Right ventricle myocardium superior (tissue), 1 donor: Measurements from ENCODE around the gene WT1. TPM values are rescaled to one million over a fixed set of nuclear protein-coding genes. Genes with fewer than 3 reads are reported as not detected.

Experiments used
- ATAC-seq: fragments of 200-7000 bp; cut with Tn5 transposase; one replicate; pipeline ENCODE4 v1.9.1; 2020; ENCODE audit warnings: mild to moderate bottlenecking; ENCODE audit not compliant: poor library complexity
- DNase-seq: peaks from one replicate; pipeline ENCODE4 v3.0.0-alpha.2; 2020
- intact Hi-C: fragments of 100-400 bp; cut with DNase I; formaldehyde crosslinking; loops from one replicate; pipeline ENCODE4 v1.11.2; 2022
- total RNA-seq: library from RNA; stranded (reverse); fragmentation: NEBNext Ultra II Directional; extraction: Animal tissue kit (Norgen Biotek cat#: 25700); gene quantifications from one replicate; pipeline ENCODE4 v1.2.1, GENCODE V29; 2021
- donor health status: DM: no; HTN: yes; CAD: no; lungs with severe emphysema.

Gene WT1
- total RNA-seq, 1 donor from 2014 or later: 2.3 TPM

GRCh38 chr11:32427616-32427934, 7.8 kb downstream of the WT1 start:
- DNase-seq (peak; percentile 27), ATAC-seq (no peak)
- intact Hi-C loops: no loop called here

- DNase-seq (peak; percentile 68), ATAC-seq (peak; percentile 72)
Observed at GRCh38 chr11:32426819-32427615, 8.3 kb downstream of the WT1 start.

GRCh38 chr11:32426192-32426591, 9.1 kb downstream of the WT1 start:
- intact Hi-C loops: no loop called here
- ATAC-seq (no peak), DNase-seq (no peak)

More at GRCh38 chr11:32426819-32427615, 8.3 kb downstream of the WT1 start:
- intact Hi-C loops: no loop called here

GRCh38 chr11:32425761-32426160, 9.6 kb downstream of the WT1 start:
- no peak for ATAC-seq

GRCh38 chr11:32422545-32422944, 12.8 kb downstream of the WT1 start:
- no peak for ATAC-seq
- no peak for DNase-seq
- intact Hi-C loops: no loop called here

More at GRCh38 chr11:32425761-32426160, 9.6 kb downstream of the WT1 start:
- DNase-seq: no peak
- intact Hi-C loops: no loop called here

- ATAC-seq (no peak), DNase-seq (no peak)
- intact Hi-C loops: no loop called here
Observed at GRCh38 chr11:32421992-32422391, 13.3 kb downstream of the WT1 start.

GRCh38 chr11:32420937-32421901, 14.1 kb downstream of the WT1 start:
- intact Hi-C loops: no loop called here
- peak; percentile 61 for DNase-seq
- peak; percentile 49 for ATAC-seq

GRCh38 chr11:32420139-32420538, 15.2 kb downstream of the WT1 start:
- no peak for ATAC-seq
- intact Hi-C loops: no loop called here
- DNase-seq: no peak

- no peak for ATAC-seq
- DNase-seq: no peak
- intact Hi-C loops: no loop called here
Observed at GRCh38 chr11:32418836-32419235, 16.5 kb downstream of the WT1 start.

GRCh38 chr11:32417806-32418205, 17.5 kb downstream of the WT1 start:
- no peak for ATAC-seq
- no peak for DNase-seq
- intact Hi-C loops: no loop called here

- DNase-seq (no peak), ATAC-seq (no peak)
- intact Hi-C loops: no loop called here
Observed at GRCh38 chr11:32416301-32416700, 19.0 kb downstream of the WT1 start.

GRCh38 chr11:32414925-32415324, 20.4 kb downstream of the WT1 start:
- intact Hi-C loops: no loop called here
- no peak for ATAC-seq
- no peak for DNase-seq

- DNase-seq (no peak), ATAC-seq (no peak)
- intact Hi-C loops: no loop called here
Observed at GRCh38 chr11:32411942-32412615, 23.3 kb downstream of the WT1 start.

- intact Hi-C loops: no loop called here
- ATAC-seq (no peak), DNase-seq (no peak)
Observed at GRCh38 chr11:32405592-32405991, 29.7 kb downstream of the WT1 start.

GRCh38 chr11:32402836-32403235, 32.5 kb downstream of the WT1 start:
- ATAC-seq (no peak), DNase-seq (no peak)
- intact Hi-C loops: no loop called here

- DNase-seq: no peak
Observed at GRCh38 chr11:32400670-32401369, 34.5 kb downstream of the WT1 start.

GRCh38 chr11:32400196-32400595, 35.1 kb downstream of the WT1 start:
- DNase-seq (no peak), ATAC-seq (no peak)
- intact Hi-C loops: no loop called here

More at GRCh38 chr11:32400670-32401369, 34.5 kb downstream of the WT1 start:
- intact Hi-C loops: no loop called here
- no peak for ATAC-seq

- DNase-seq (no peak), ATAC-seq (no peak)
- intact Hi-C loops: no loop called here
Observed at GRCh38 chr11:32396991-32397390, 38.3 kb downstream of the WT1 start.

- DNase-seq (no peak), ATAC-seq (no peak)
- intact Hi-C loops: no loop called here
Observed at GRCh38 chr11:32396331-32396730, 39.0 kb downstream of the WT1 start.
